GM19395 (cell line): ENCODE measurements around the gene GAREM1.
A peak's percentile ranks its signal among the peaks of the same experiment; 100 is the strongest.
"Not testable (repeated sequence)": the region's sequence is repeated elsewhere in the genome, so short reads cannot be mapped to it uniquely, and the experiment has no call there.

Experiments
- ATAC-seq: cut with Tn5 transposase; IDR thresholded peaks from one replicate; pipeline ENCODE4 v1.9.1; 2021; ENCODE audit warnings: mild to moderate bottlenecking, moderate library complexity; ENCODE audit not compliant: unreplicated experiment

Gene GAREM1

DNA sequence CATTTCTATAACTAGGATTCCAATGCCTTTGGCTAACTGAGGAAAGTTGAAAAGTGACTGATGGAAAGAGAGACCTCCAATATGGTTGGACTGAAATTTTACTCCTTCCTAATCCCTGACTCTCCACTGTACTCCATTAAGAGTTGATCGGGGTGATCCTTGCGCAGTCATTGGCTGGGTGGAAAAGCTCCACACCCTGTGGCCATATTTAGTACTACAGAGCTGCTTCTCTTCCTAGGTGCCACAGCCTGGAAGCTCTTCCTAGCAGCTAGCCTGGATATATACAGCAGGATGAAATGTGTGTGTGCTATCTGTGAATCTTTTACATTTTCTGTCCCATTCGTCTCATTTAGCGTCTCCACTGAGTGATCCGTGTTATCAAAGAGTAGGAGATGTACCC lies 209.7 kb downstream of the GAREM1 start:
- no peak for ATAC-seq

DNA sequence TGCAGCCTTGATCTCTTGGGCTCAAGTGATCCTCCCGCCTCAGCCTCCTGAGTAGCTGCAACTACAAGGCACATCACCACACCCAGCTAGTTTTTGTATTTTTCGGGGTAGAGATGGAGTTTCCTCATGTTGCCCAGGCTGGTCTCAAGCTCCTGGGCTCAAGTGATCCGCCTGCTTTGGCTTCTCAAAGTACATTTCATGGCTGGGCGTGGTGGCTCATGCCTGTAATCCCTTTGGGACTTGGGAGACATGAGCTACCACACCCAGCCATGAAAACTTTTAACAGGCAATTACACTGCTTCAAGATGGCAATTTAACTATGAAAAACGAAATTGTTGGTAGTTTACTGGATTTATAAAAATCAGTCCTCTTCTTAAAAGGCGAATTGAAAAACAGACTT lies 211.1 kb downstream of the GAREM1 start:
- ATAC-seq, result no peak

DNA sequence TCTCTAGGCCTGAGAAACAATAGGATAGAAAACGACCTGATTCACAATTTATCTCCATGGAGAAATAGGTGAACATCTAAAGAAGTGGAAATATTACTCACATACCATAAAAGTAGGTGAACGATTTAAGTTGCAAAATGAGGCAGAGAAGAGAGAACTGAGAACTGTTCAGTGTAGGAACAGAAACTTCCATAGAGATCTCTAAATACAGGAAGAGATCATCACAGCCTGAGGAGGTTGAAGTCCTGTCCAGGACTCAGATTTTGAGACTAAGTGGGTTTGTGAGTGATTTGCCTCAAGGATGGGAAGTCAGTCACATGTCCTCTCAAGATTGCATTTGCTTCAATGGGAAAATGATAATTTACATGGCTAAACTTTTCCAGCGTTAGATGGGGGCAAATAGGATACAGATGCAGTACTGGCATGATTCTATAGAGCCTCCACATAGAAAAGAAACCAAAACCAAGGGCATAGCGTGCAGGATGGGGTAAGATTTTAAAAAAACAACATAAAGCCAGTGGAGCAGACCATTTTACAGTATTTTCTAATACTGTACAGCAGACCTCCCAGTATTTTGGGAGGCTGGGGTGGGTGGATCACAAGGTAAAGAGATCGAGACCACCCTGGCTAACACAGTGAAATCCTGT lies 212.0 kb downstream of the GAREM1 start:
- peak; percentile 57 for ATAC-seq

DNA sequence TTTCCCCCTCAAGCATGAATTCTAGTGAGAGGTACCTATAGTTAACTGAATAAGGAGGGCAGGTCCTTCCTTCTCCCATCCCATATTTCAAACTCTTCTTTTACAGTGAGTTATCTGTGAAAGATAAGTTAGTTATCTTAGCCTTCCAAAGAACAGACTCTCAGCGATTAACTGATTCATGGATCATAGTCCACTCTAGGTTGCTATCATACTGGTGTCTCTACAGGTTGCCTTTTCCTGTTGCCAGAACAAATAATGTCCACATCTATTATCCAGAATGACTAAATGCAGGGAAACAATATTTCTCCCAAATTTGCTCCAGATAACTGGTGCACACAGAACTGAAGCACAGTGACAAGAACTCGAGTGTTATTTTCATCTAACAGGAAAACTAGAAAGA lies 212.5 kb downstream of the GAREM1 start:
- no peak for ATAC-seq

DNA sequence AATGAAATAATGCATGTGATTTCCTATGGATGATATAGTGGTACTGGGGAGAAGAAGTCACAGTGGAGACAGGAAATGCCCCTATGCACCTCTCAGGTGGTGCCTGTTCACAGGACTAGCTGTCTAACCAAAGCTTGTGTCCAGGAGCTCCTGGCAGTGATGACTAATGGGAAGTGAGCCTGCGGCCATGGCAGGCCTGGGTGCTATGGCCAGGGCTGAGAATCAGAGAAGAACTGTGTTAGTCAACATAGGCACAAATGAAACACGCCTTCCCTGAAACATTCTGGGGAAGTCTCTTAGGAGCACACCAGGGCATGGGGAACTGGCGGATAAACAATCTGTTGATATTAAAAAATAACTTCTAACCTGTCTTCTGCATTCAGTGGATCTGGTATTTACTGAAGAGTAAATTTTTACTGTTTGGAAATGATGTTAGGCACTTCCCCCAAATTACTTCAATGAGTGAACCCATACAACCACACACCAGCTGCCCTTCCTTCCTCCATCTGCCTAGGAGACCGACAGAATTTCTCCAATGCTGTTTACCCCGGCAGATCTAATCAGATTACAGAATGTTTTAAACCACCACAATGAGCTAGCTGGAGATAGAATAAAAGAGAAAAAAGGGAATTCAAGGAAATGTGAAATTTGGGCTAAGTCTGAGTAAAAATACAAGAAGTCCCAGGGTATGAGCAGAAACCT lies 213.4 kb downstream of the GAREM1 start:
- no peak for ATAC-seq

DNA sequence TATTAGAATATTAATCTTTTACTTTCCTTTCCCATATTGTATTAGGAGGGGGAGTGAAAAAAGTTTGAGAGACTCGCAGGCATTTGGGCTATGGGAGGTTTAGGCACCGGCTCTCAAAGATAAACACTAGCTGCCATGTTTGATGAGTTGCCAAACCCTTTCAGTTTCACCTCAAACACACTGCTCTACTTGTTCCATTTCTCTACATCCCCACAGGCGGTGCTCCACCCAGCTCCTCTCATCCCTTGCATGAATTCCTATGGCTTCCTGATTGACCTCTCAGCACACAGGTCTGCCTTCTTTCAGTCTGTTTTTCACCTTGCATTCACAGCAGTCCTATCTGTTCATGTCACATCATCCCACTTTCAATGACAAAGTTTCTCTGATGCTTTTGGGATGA lies 215.1 kb downstream of the GAREM1 start:
- ATAC-seq, result no peak

DNA sequence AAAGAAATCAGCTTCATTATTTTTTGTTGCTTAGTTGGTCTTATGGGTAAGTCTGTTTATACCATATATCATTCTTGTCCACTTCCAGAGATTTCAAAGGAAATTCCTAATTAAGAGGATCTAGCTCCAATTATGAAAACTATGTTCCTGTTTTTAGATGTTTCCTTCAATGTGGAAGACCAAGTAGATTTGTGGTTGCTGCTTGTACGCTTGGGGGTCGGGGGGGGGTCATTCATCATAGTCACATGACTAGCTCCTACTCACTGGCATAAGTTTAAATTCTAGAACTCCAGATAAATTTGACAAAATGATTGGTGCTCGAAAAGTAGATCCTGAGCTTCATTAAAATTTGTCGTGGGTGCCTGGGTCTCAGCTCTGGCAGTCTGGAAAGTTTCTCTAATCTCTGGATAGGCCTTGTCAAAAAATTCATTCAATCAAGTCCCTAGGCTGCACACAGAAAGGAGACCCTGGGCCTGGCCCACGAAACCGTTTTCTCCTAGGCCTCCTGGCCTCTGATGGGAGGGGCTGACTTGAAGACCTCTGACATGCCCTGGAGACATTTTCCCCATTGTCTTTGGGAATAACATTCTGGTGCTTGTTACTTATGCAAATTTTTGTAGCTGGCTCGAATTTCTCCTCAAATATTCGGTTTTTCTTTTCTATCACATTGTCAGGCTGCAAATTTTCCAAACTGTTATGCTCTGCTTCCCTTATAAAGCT lies 218.4 kb downstream of the GAREM1 start:
- no peak for ATAC-seq

DNA sequence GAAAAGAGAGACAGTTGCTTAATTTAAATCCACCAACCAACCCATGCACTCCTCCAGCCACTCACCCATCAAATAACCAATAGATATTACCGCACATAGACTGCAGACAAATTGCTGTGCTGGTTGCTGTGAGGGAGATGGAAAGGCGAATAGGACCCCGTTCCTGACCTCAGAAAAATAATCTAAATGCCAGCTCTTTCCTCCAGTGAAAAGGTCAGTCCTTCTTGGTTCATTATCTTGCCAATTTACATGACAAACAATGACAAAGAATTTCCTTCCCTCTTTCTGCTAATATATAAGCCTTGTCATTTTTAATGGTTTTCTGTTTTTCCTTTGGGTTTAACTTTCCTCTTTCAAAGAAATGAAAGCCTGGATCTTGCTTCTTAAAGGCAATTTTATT lies 219.2 kb downstream of the GAREM1 start:
- ATAC-seq, result no peak

DNA sequence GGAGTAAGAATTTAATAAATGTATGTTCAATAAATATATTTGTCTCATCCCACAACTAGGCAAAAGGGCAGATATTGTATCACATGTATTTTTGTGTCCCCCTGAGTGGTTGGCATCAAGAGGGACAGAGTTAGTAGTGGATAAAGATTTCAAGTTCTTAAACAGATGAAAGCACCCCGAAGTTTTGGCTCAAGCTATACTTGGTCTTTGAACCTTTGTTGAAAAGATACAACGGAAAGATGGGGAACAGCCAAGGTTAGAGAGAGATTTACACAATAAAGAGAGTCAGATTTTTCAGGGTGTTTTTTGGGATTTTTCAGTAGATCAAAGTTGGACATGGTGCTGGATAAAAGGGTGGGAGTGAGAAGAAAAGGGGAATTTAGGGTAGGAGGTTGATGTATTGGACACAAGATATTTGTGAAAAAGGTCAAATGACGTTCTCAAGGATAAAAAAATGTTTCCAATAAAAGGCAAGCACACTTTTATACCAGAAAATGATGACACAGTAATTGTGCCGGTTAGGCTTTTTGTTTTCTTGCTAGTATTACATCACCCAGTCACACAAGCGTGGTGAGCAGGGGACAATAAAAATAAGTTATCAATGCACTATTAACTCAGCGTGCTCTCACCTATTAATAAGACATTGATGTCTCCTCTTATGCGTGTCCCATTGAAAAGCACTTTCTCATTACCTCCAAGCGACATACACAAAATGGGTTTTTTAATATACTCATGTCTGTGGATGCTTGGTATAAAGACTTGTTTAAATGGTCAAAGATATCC lies 221.3 kb downstream of the GAREM1 start:
- ATAC-seq, result no peak

DNA sequence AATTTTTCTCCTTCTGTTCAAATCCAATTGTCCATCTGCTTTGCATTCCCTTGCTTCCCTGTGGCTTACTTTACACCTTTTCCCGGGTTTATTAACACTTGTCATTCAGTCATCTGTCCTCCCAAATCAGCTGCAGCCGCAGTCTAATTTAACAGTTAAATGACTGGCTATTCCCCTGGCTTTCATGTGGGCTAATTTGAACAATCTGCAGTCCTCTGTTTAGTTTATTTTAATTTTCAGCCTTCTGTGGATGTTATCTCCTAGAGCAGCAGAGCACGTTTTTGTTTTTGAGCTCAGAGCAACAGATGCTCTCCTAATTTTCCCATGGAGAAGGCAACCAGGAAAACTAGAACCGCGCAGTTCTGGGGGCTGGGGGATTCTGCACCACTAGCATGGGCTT lies 225.8 kb downstream of the GAREM1 start:
- no peak for ATAC-seq

DNA sequence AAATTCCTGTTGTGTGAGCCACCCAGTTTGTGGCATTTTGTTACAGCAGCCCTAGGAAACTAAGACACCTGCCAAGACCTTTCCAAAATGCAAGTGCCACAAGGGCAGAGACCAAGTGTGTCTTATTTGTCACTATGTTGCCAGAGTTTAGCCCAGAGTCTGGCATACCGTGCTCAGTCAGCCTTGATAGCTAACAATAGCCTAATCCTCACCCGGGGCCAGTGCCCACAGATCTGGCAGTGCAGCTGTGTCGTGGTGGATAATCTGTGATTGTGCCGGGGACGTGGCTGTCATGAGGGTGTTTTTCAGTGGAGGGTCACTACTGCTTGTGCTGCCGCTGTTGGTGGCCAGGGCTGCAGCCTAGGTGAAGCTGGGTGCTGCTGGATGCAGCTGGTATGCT lies 227.3 kb downstream of the GAREM1 start:
- ATAC-seq, result no peak

DNA sequence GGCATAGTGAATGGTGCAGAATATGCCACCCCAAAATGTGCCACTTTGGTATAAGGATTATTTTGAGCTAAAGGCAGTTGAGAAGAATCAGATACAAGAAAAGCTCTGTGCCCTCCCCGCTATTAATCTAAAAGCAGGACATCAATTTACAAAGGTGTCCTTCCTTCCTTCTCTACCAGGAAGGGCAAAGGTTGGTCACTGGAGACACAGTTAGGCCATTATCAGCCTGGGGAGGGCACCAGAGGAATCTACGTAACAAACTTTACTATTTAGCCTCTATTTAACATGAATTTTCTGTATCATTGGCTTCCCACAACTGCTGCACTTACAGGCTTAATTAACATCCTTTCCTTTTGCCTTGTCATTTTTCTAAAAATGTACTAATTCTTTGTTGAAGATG lies 228.3 kb downstream of the GAREM1 start:
- no peak for ATAC-seq

DNA sequence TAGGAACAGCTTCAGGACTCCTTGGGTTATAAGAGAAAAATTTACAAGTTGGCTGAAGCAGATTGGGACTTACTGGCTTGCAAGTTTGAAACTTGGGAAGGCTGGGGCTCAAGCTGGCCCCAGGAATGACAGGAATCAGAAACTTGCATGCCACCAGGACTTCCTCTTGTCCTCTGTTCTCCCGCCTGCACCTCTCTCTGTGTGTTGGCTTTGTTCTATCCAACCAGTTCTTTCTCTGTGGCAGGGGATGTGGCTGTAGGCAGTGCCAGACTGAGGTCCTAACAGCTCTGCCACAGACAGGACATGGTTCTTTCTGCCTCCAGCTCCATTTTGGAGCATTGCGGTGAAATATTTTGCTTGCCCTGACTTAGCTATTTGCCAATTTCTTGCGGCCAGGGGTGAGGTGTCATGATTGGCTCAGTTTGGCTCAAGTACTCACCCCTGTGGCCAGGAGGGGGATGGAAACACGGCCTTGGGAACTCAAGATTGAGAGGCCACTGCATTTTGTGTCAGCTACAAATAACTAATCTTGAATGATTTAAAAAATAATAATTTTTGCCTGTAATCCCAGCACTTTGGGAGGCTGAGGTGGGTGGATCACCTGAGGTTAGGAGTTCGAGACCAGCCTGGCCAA lies 231.9 kb downstream of the GAREM1 start:
- no peak for ATAC-seq

DNA sequence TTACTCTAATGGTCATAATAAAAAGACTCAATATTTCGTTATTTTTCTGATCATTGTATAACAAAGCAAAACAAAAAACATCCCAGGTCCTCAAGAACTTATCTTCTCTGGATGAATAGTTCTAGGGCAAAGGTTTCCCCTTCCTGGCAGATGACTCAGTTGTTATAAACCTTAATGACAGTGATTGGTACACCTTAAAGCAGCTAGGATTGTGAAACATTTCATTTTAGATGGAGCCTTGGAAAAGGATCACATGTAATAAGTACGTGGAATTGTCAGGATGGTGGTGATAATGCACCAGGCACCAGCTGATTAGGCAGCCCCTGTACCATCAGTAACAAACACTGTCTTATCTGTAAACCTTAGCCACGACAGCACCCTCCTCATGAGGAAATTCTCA lies 233.6 kb downstream of the GAREM1 start:
- ATAC-seq, result no peak

DNA sequence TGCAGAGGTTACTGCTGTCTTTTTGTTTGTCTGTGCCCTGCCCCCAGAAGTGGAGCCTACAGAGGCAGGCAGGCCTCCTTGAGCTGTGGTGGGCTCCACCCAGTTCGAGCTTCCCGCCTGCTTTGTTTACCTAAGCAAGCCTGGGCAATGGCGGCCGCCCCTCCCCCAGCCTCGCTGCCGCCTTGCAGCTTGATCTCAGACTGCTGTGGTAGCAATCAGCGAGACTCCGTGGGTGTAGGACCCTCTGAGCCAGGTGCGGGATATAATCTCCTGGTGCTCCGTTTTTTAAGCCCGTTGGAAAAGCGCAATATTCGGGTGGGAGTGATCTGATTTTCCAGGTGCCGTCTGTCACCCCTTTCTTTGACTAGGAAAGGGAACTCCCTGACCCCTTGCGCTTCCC lies 237.3 kb downstream of the GAREM1 start:
- ATAC-seq, result not testable (repeated sequence)

DNA sequence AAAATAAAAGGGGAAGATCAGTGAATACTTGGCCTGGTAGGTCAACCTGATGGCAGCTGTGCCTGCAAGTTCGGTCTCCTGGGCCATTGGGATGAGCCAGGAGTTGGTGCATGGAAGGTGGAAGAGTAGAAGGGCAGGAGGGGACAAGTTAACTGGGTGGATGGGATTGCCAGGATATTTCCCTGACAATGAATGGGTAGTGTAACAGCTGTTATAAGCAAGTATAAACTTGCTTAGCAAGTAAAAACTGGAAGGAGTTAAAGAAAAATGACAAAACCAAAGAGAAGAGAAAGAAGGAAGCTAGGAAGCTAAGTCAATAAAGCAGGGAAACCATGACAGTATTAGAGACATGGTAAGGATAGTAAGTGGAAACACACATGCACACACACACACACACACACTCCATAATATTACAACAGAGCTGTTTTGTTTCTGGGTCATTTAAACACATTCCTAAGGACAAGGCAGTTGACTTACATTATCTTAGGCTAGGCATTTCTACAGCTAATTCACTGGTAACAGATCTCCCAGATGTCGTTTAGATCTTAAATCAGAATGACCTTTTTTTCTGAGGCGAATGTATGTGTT lies 251.2 kb downstream of the GAREM1 start:
- no peak for ATAC-seq

DNA sequence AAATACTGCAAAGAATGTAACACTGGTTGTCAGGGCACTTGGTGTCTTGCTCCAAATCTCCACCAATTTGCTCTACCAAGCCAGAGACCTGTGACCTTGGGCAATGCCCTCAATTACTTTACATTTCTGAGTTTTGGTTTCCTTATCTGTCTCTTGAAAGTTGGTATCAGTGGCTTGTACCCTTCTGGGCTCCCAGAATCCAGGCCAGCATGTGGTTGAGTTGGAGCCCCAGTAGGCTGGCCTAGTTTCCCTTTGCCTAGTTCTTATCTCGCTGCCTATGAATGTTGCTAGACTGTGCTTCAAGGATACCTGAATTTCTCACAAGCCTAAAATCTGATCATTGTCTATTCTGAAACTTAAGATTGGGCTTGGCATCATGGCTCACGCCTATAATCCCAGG lies 254.3 kb downstream of the GAREM1 start:
- no peak for ATAC-seq

DNA sequence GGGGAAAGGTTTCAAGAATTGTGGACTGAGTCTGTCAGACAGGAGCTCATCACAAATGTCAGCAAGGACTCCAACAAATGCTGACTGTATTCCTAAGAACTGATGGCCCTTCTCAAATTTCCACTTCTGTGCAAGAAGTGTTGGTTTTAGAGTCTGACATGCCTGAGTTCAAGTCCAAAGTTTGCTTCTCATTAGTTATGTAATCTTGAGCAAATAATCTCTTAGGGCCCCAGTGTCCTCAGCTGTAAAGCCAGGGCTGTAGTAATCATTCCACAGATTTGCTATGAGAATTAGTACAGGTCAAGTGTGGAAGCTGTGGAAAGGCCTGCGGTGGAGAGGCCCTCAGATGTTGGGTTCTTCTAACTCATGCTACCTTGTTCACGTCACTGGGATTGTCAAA lies 257.0 kb downstream of the GAREM1 start:
- no peak for ATAC-seq
